K562 (cell line): ENCODE results near the gene PRDM12. TPM values are rescaled to one million over a fixed set of nuclear protein-coding genes. Genes with fewer than 3 reads are reported as not detected.

Experiments
- ATAC-seq: fragments of 200-7000 bp; cut with Tn5 transposase; 3 replicates; pipeline ENCODE4 v1.9.1; 2020; ENCODE audit warnings: moderate library complexity
- BruUV-seq: library from RNA; stranded (reverse); fragments of 400-500 nt; replicated peaks from 2 replicates; lab custom pipeline; 2021; lab: Mats Ljungman, UMichigan
- CTCF ChIA-PET: fragments of 300-600 bp; formaldehyde crosslinking; extraction: SDS; loops from one replicate; lab custom pipeline; 2021; ENCODE audit warnings: low intra/inter-chr PET ratio; lab: Yijun Ruan, JAX
- POLR2A ChIA-PET: fragments of 300-600, 350-650 bp; sonication (Branson Sonifier 250); formaldehyde crosslinking; extraction: SDS; loops from one replicate; lab custom pipeline; 2021; ENCODE audit warnings: antibody characterized with exemption, inconsistent platforms; lab: Yijun Ruan, JAX
- DNase-seq, 4 experiments: peaks; one replicate each; pipeline versions ENCODE4 v3.0.0 to v3.0.0-alpha.2; 2011 to 2018; ENCODE audit warnings: low spot score in 3 of 4, mixed read lengths in 3 of 4; ENCODE audit errors: extremely low read depth in 1 of 4
- FAIRE-seq: peaks from 2 replicates; lab custom pipeline; 2011; peaks lifted over from hg19 to GRCh38; lab: Jason Lieb, UNC
- H2AFZ ChIP-seq: 2 replicates; pipeline ENCODE4 v1.6.0; 2011; ENCODE audit warnings: low read depth, low read length, control low read depth, inconsistent platforms
- H3K27ac ChIP-seq: fragments of 200-600 bp; 3 replicates; pipeline ENCODE4 v1.8.0; 2011; ENCODE audit warnings: low read depth, mild to moderate bottlenecking, control low read depth, inconsistent platforms, low read length, moderate library complexity, mixed read lengths; ENCODE audit errors: extremely low read depth
- H3K27me3 ChIP-seq, 2 experiments: fragments of 300-600 bp in 1 of 2; 2 replicates in 1 of 2; 3 replicates in 1 of 2; pipeline versions ENCODE4 v1.6.0 to v1.8.0; 2011; ENCODE audit warnings: inconsistent platforms in 2 of 2, low read length in 2 of 2, mild to moderate bottlenecking in 1 of 2, mixed read lengths in 1 of 2, moderate library complexity in 1 of 2; ENCODE audit not compliant: control insufficient read depth in 2 of 2, insufficient read depth in 2 of 2
- H3K36me3 ChIP-seq: fragments of 300-600 bp; 3 replicates; pipeline ENCODE4 v1.8.0; 2011; ENCODE audit warnings: mild to moderate bottlenecking, low read length, inconsistent platforms; ENCODE audit not compliant: control insufficient read depth, insufficient read depth
- H3K4me1 ChIP-seq, 2 experiments: fragments of 200-600 bp in 1 of 2; replicated peaks in 1 of 2; 2 replicates in 1 of 2; 3 replicates in 1 of 2; pipeline versions ENCODE4 v1.5.1 to v1.8.0; 2011; ENCODE audit warnings: inconsistent platforms in 2 of 2, low read length in 2 of 2, mild to moderate bottlenecking in 1 of 2, mixed read lengths in 1 of 2, moderate library complexity in 1 of 2; ENCODE audit not compliant: control insufficient read depth in 2 of 2, insufficient read depth in 2 of 2
- H3K4me2 ChIP-seq: 2 replicates; pipeline ENCODE4 v1.6.1; 2011; ENCODE audit warnings: low read length, control low read depth, inconsistent platforms, mixed read lengths; ENCODE audit not compliant: insufficient read depth
- H3K4me3 ChIP-seq: fragments of 200-600 bp; sonication (generic), shearing (Covaris generic); 2 replicates; pipeline ENCODE4 v1.5.1; 2016; ENCODE audit warnings: control low read depth, inconsistent platforms
- H3K79me2 ChIP-seq: fragments of 200-600 bp; 3 replicates; pipeline ENCODE4 v1.8.0; 2011; ENCODE audit warnings: low read length, inconsistent platforms; ENCODE audit not compliant: control insufficient read depth, insufficient read depth
- H3K9ac ChIP-seq, 2 experiments: 2 replicates each; pipeline versions ENCODE4 v1.6.0 to v1.6.1; 2011; ENCODE audit warnings: low read depth in 2 of 2, low read length in 2 of 2, control low read depth in 1 of 2, inconsistent platforms in 1 of 2, mild to moderate bottlenecking in 1 of 2, mixed read lengths in 1 of 2; ENCODE audit not compliant: insufficient read depth in 1 of 2
- H3K9me1 ChIP-seq: one replicate; pipeline ENCODE4 v1.6.0; 2011; ENCODE audit warnings: inconsistent platforms, mild to moderate bottlenecking, low read length, moderate library complexity; ENCODE audit not compliant: control insufficient read depth, insufficient read depth
- H3K9me3 ChIP-seq: replicated peaks from 2 replicates; pipeline ENCODE4 v1.5.1; 2011; ENCODE audit warnings: low read depth, low read length, inconsistent platforms; ENCODE audit not compliant: control insufficient read depth, insufficient read depth
- H4K20me1 ChIP-seq: replicated peaks from 2 replicates; pipeline ENCODE4 v1.6.1; 2011; ENCODE audit warnings: low read length, inconsistent platforms, mixed read lengths; ENCODE audit not compliant: control insufficient read depth, insufficient read depth
- L3MBTL2 ChIP-seq: fragments of 450-650 bp; IDR thresholded peaks from 2 replicates; pipeline ENCODE4 v1.6.1; 2016; ENCODE audit warnings: mild to moderate bottlenecking, moderate library complexity
- NELFE ChIP-seq: IDR thresholded peaks from 2 replicates; pipeline ENCODE4 v1.6.1; 2011; ENCODE audit warnings: mild to moderate bottlenecking; ENCODE audit not compliant: insufficient read depth, insufficient read length
- NFE2 ChIP-seq: IDR thresholded peaks from 2 replicates; pipeline ENCODE4 v1.6.1; 2014; ENCODE audit warnings: antibody characterized with exemption, low read depth
- NFRKB ChIP-seq: fragments of 450-650 bp; IDR thresholded peaks from 2 replicates; pipeline ENCODE4 v1.6.1; 2016; ENCODE audit warnings: low read depth
- PTBP1 ChIP-seq: fragments of 200-400 bp; formaldehyde crosslinking; IDR thresholded peaks from 2 replicates; pipeline ENCODE4 v1.6.1; 2017; ENCODE audit warnings: low read depth, low read length
- SPI1 ChIP-seq: IDR thresholded peaks from 2 replicates; pipeline ENCODE4 v1.6.1; 2011; ENCODE audit warnings: low read depth, low read length, control low read depth, borderline replicate concordance
- TCFL5 ChIP-seq: fragments of 250-450 bp; sonication (Bioruptor Pico); conservative IDR thresholded peaks from 2 replicates; pipeline ENCODE4 v1.6.1; 2021; ENCODE audit warnings: mild to moderate bottlenecking, moderate library complexity, matching md5 sums
- ZC3H4 ChIP-seq: sonication (generic); formaldehyde crosslinking; IDR thresholded peaks from 2 replicates; pipeline ENCODE4 v1.9.0; 2021; ENCODE audit warnings: missing genetic modification reagents, borderline replicate concordance
- ZKSCAN8 ChIP-seq: fragments of 200-800 bp; sonication (Bioruptor generic); IDR thresholded peaks from 2 replicates; pipeline ENCODE4 v1.6.1; 2016; ENCODE audit warnings: missing genetic modification characterization, missing compliant biosample characterization
- ZNF121 ChIP-seq: sonication (generic); formaldehyde crosslinking; conservative IDR thresholded peaks from 2 replicates; pipeline ENCODE4 v1.8.0; 2022; ENCODE audit warnings: missing genetic modification reagents
- ZNF146 ChIP-seq: IDR thresholded peaks from one replicate; pipeline ENCODE4 v1.6.1; 2018; ENCODE audit warnings: missing compliant biosample characterization; ENCODE audit not compliant: unreplicated experiment
- ZNF561 ChIP-seq: fragments of 450-650 bp; formaldehyde crosslinking; conservative IDR thresholded peaks from 2 replicates; pipeline ENCODE4 v1.4.0; 2020; ENCODE audit warnings: mild to moderate bottlenecking, moderate library complexity
- WGBS: fragments of 100-300 bp; shearing (Covaris generic); methylation state at CpG from one replicate; pipeline ENCODE4 v1.1.6; 2016; ENCODE audit warnings: low coverage, mixed read lengths; ENCODE audit not compliant: insufficient coverage; ENCODE audit errors: missing lambda C conversion rate; 5-methylcytosine and 5-hydroxymethylcytosine counted together
- in situ Hi-C: fragments of 300-500 bp; cut with MboI; formaldehyde crosslinking; loops from 4 replicates; pipeline ENCODE4 v1.15.0; 2018; ENCODE audit warnings: inconsistent platforms, mixed read lengths
- intact Hi-C: fragments of 100-400 bp; cut with micrococcal nuclease; formaldehyde crosslinking; loops from 2 replicates; pipeline ENCODE4 v1.14.2; 2022
- polyA plus RNA-seq, 8 experiments: library from polyadenylated mRNA; depleted of rRNA in 4 of 8; stranded (reverse) in 5 of 8; unstranded in 3 of 8; fragments of >200 nt; fragmentation: Nextera tagmentation in 2 of 8; fragmentation: Illumina TruSeq in 1 of 8; extraction: Ambion mirVana in 2 of 8; extraction: Trizol in 1 of 8; gene quantifications; 2 replicates each; pipeline versions ENCODE4 v1.2.1 to v1.2.3, GENCODE V29; 2011 to 2014; ENCODE audit warnings: inconsistent platforms in 1 of 8, missing spikeins in 1 of 8
- total RNA-seq, 7 experiments: library from RNA; depleted of rRNA in 6 of 7; stranded (reverse); fragments of >200 nt in 6 of 7; fragmentation: Illumina TruSeq in 2 of 7; extraction: Trizol in 2 of 7; gene quantifications; 2 replicates each; pipeline versions ENCODE4 v1.2.1 to v1.2.3, GENCODE V29; 2011 to 2021; ENCODE audit warnings: low replicate concordance in 1 of 7
- TF ChIP-seq, protein P1 (sequence below): IDR thresholded peaks from 2 replicates; pipeline ENCODE4 v1.6.1; 2011; ENCODE audit warnings: borderline replicate concordance, low read depth, mild to moderate bottlenecking, moderate library complexity, low read length; ENCODE audit not compliant: insufficient read depth, poor library complexity, severe bottlenecking

Gene PRDM12
- total and polyA plus RNA-seq, 9 of the 15 experiments (the other 6 are each of a cell fraction or from before 2014, with no cell fraction given): 0.04 to 0.22 (median 0.07) TPM; not detected in 3

DNA sequence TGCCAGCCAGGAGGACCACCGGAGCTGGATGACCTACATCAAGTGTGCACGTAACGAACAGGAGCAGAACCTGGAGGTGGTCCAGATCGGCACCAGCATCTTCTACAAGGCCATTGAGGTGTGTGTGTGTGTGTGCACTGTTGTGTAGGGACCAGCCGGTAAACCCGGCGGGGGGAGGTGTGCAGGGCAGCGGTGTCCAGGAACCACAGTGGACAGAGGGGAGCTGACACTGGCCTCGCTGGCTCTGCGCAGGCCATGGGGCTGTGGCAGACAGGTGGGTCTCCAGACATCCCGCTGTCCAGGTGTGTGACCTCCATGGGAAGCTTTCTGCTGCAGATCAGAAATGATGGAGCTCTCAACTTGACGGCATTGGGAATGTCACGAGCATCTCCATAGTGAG is 3.8 kb downstream of the PRDM12 start:
- ChIA-PET POLR2A (interaction anchor here (1.0 to 1.3 kb wide), 2 partner anchors 14 to 21 kb away, joined by 3 to 4 read pairs; no protein-coding TSS in a partner anchor), CTCF (no interaction called here)
- Histone ChIP-seq H3K4me2 (no peak overlapping the region), H3K9me1 (no peaks in the 10 kb centered on the region), H3K27ac (no peak overlapping the region), H2AFZ (no peak overlapping the region), H3K36me3 (no peaks in the 10 kb centered on the region), H3K4me1 (peaks cover 3 to 33% of the 10 kb centered on the region in 2 experiments; a peak in 3 of 5 replicates), H3K9me3 (no peaks in the 10 kb centered on the region), H3K27me3 (peaks cover 35 to 50% of the 10 kb centered on the region in 2 experiments), H4K20me1 (no peaks in the 10 kb centered on the region; the same call in 1 of the 2 replicates), H3K9ac (no peak overlapping the region; a peak in 1 of 4 replicates), H3K4me3 (no peak overlapping the region), H3K79me2 (no peaks in the 10 kb centered on the region)
- intact Hi-C loops: no loop called here
- ATAC-seq (no peak), FAIRE-seq (no peak), DNase-seq (no peak)
- BruUV-seq: no TSS peak
- in situ Hi-C loops: no loop called here
- WGBS: 25% methylated on average over 11 of the region's 13 CpGs
- no peak for TF ChIP-seq SPI1
- no peak for TF ChIP-seq PTBP1
- TF ChIP-seq TCFL5: no peak
- TF ChIP-seq, protein P1, sequence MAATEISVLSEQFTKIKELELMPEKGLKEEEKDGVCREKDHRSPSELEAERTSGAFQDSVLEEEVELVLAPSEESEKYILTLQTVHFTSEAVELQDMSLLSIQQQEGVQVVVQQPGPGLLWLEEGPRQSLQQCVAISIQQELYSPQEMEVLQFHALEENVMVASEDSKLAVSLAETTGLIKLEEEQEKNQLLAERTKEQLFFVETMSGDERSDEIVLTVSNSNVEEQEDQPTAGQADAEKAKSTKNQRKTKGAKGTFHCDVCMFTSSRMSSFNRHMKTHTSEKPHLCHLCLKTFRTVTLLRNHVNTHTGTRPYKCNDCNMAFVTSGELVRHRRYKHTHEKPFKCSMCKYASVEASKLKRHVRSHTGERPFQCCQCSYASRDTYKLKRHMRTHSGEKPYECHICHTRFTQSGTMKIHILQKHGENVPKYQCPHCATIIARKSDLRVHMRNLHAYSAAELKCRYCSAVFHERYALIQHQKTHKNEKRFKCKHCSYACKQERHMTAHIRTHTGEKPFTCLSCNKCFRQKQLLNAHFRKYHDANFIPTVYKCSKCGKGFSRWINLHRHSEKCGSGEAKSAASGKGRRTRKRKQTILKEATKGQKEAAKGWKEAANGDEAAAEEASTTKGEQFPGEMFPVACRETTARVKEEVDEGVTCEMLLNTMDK: no peak
- TF ChIP-seq ZNF561 (CRISPR knock-in tag): no peak
- TF ChIP-seq NFE2: no peak
- no peak for TF ChIP-seq NELFE
- no peak for TF ChIP-seq ZC3H4 (CRISPR knock-in tag)
- no peak for TF ChIP-seq NFRKB
- TF ChIP-seq L3MBTL2: no peak
- TF ChIP-seq ZNF121 (CRISPR knock-in tag): no peak
- no peak for TF ChIP-seq ZKSCAN8 (CRISPR knock-in tag)
- TF ChIP-seq ZNF146 (CRISPR knock-in tag): no peak
